ENCODE measurements around the gene ASB4. TPM values are rescaled to one million over a fixed set of nuclear protein-coding genes. Genes with fewer than 3 reads are reported as not detected.

Gene ASB4
- polyA plus RNA-seq, 2 of the 4 experiments (the other 2 are of a cell fraction) = 1.4 to 3.1 TPM

DNA sequence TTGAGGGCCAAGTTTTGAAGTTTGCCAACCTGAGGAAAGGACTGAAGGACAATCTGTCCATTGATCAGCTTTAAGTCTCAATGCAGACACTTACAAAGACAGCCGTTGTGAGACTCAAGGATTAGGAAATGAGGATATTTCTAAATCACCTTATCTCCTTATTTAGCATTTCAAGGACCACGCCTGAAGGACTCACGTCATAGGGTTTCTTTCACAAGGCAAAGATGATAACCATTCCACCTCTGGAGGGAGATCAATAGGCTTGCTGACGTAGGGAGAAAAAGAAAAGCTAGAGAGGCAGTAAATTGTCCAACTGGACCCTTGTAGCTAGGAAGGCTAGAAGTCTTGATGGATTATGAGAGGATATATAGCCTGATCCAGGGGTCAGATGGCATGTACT lies 3.3 kb upstream of the ASB4 start:
- Histone ChIP-seq H3K4me1 (peaks cover 20% of the 10 kb centered on the region), H3K27ac (peak overlapping the region in 1 of 2 experiments; percentile 40; a peak in 3 of 6 replicates), H3K4me3 (no peak overlapping the region), H3K9me3 (no peaks in the 10 kb centered on the region), H3K4me2 (no peak overlapping the region)
- TF ChIP-seq HOXB13 (CRISPR knock-in tag; IDR thresholded peaks at IDR 0.05; ENCODE audit: low read depth) (no peak), MAZ (IDR thresholded peaks at IDR 0.05; ENCODE audit: borderline replicate concordance, low read depth, low read length) (no peak), RCOR1 (IDR thresholded peaks at IDR 0.05; ENCODE audit: low read depth, low read length) (no peak), EHF (CRISPR knock-in tag; IDR thresholded peaks at IDR 0.05) (no peak), HOXA7 (CRISPR knock-in tag; IDR thresholded peaks at IDR 0.05) (no peak), HDAC2 (IDR thresholded peaks at IDR 0.05) (no peak), MYC (IDR thresholded peaks at IDR 0.05; ENCODE audit: borderline replicate concordance, low read length) (no peak)
- DNase-seq (ENCODE audit: low read depth in 1 of 2, low spot score in 1 of 2) (no peak), FAIRE-seq (no peak), ATAC-seq (no peak)
- 99% methylated on average over 4 of the region's 4 CpGs for WGBS (ENCODE audit: missing lambda C conversion rate)
- ChIA-PET POLR2A (no interaction called here), CTCF (interaction anchor here (0.5 to 10.6 kb wide), 5 partner anchors 13 to 206 kb away, joined by 3 to 176 read pairs (median 8); partner anchors contain the start of gene PON3)

DNA sequence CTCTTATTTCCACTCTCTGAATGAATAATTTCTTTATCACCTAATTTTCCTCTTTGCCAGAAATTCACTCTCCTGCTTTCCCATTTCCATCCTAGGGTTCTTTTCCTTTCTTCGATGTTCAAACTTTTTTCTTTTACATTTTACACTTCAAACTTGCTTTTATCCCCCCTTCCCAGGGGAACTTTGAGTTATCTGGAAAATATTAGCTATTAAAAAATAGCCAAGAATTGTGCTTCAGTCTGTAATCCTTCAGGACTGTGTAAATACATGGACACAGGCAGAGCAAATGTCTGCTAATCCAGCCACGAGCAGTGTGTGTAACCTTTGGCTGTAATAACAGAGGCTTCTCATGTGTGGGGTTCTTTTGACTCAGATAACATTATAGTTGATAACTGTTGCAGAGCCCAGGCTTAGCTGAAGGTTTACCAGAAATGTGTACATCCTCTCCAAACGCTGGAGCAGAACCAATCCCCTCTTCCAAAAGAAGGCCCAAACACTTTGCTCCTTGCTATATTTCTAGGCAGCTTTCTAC lies 4.6 kb downstream of the ASB4 start:
- DNase-seq (ENCODE audit: low read depth in 1 of 2, low spot score in 1 of 2) (no peak), ATAC-seq (peak in 1 of 2 experiments; percentile 40; a peak in 2 of 6 replicates), FAIRE-seq (no peak)
- TF ChIP-seq FOSB (CRISPR knock-in tag; IDR thresholded peaks at IDR 0.05) = no peak
- TF ChIP-seq POLR2AphosphoS2 (conservative IDR thresholded peaks at IDR 0.05; ENCODE audit: low read length) = no peak
- TF ChIP-seq CBX2 (IDR thresholded peaks at IDR 0.05; ENCODE audit: borderline replicate concordance, low read depth) = no peak
- no peak for TF ChIP-seq CHD2 (IDR thresholded peaks at IDR 0.05; ENCODE audit: low read length, partially characterized antibody)
- TF ChIP-seq, protein P1, sequence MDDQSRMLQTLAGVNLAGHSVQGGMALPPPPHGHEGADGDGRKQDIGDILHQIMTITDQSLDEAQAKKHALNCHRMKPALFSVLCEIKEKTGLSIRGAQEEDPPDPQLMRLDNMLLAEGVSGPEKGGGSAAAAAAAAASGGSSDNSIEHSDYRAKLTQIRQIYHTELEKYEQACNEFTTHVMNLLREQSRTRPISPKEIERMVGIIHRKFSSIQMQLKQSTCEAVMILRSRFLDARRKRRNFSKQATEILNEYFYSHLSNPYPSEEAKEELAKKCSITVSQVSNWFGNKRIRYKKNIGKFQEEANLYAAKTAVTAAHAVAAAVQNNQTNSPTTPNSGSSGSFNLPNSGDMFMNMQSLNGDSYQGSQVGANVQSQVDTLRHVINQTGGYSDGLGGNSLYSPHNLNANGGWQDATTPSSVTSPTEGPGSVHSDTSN (IDR thresholded peaks at IDR 0.05) = no peak
- TF ChIP-seq JUNB (IDR thresholded peaks at IDR 0.05) = no peak
- no peak for TF ChIP-seq HDAC2 (IDR thresholded peaks at IDR 0.05)
- no peak for TF ChIP-seq EHF (CRISPR knock-in tag; IDR thresholded peaks at IDR 0.05)
- TF ChIP-seq ZNF302 (CRISPR knock-in tag; IDR thresholded peaks at IDR 0.05) = no peak
- TF ChIP-seq, protein P2, sequence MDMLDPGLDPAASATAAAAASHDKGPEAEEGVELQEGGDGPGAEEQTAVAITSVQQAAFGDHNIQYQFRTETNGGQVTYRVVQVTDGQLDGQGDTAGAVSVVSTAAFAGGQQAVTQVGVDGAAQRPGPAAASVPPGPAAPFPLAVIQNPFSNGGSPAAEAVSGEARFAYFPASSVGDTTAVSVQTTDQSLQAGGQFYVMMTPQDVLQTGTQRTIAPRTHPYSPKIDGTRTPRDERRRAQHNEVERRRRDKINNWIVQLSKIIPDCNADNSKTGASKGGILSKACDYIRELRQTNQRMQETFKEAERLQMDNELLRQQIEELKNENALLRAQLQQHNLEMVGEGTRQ (IDR thresholded peaks at IDR 0.05) = no peak
- no peak for TF ChIP-seq NR3C1 (IDR thresholded peaks at IDR 0.05)
- TF ChIP-seq RARB (CRISPR knock-in tag; IDR thresholded peaks at IDR 0.05) = no peak
- TF ChIP-seq, protein P3, sequence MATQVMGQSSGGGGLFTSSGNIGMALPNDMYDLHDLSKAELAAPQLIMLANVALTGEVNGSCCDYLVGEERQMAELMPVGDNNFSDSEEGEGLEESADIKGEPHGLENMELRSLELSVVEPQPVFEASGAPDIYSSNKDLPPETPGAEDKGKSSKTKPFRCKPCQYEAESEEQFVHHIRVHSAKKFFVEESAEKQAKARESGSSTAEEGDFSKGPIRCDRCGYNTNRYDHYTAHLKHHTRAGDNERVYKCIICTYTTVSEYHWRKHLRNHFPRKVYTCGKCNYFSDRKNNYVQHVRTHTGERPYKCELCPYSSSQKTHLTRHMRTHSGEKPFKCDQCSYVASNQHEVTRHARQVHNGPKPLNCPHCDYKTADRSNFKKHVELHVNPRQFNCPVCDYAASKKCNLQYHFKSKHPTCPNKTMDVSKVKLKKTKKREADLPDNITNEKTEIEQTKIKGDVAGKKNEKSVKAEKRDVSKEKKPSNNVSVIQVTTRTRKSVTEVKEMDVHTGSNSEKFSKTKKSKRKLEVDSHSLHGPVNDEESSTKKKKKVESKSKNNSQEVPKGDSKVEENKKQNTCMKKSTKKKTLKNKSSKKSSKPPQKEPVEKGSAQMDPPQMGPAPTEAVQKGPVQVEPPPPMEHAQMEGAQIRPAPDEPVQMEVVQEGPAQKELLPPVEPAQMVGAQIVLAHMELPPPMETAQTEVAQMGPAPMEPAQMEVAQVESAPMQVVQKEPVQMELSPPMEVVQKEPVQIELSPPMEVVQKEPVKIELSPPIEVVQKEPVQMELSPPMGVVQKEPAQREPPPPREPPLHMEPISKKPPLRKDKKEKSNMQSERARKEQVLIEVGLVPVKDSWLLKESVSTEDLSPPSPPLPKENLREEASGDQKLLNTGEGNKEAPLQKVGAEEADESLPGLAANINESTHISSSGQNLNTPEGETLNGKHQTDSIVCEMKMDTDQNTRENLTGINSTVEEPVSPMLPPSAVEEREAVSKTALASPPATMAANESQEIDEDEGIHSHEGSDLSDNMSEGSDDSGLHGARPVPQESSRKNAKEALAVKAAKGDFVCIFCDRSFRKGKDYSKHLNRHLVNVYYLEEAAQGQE (IDR thresholded peaks at IDR 0.05) = no peak
- TF ChIP-seq ZSCAN20 (CRISPR knock-in tag; IDR thresholded peaks at IDR 0.05) = no peak
- TF ChIP-seq, protein P4, sequence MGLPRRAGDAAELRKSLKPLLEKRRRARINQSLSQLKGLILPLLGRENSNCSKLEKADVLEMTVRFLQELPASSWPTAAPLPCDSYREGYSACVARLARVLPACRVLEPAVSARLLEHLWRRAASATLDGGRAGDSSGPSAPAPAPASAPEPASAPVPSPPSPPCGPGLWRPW (IDR thresholded peaks at IDR 0.05) = no peak
- TF ChIP-seq HOXA7 (CRISPR knock-in tag; IDR thresholded peaks at IDR 0.05) = no peak
- ChIA-PET CTCF (interaction anchor here (1.0 to 8.1 kb wide), 9 partner anchors 9 to 1403 kb away, joined by 3 to 87 read pairs (median 6); partner anchors contain the start of gene PON3), POLR2A (no interaction called here)
- H3K4me2 ChIP-seq = peak overlapping the region; percentile 13; the same call in 1 of the 3 replicates
- H3K4me1 ChIP-seq = peaks cover 47% of the 10 kb centered on the region
- WGBS (ENCODE audit: missing lambda C conversion rate) = 49% methylated on average over 3 of the region's 3 CpGs
- no peak overlapping the region for H3K4me3 ChIP-seq
- no peaks in the 10 kb centered on the region for H3K9me3 ChIP-seq
- peak overlapping the region; percentile 14 to 75; a peak in 3 of 6 replicates for H3K27ac ChIP-seq
